ENCODE results near the gene RAC2. TPM values are rescaled to one million over a fixed set of nuclear protein-coding genes. Genes with fewer than 3 reads are reported as not detected.

RAC2 gene
- total and polyA plus RNA-seq, 3 donors from 2014 or later, result 1.2 to 15.5 (median 10.7) TPM

- no peaks in the 10 kb centered on the region for H3K9me3 ChIP-seq
- WGBS, 2 donors, result 70 to 83% methylated on average over 16 to 23 of the region's 24 CpGs
- no peak for TF ChIP-seq CTCF (IDR thresholded peaks at IDR 0.05)
- TF ChIP-seq POLR2A (IDR thresholded peaks at IDR 0.05), result no peak
- no peaks in the 10 kb centered on the region for H3K27me3 ChIP-seq
- H3K27ac ChIP-seq, result peak overlapping the region; percentile 59 to 74
- intact Hi-C loops (cut with DNase I; ENCODE audit: low total_unique reads), result no loop called here
- peaks cover 5% of the 10 kb centered on the region for H3K4me1 ChIP-seq
- H3K36me3 ChIP-seq (ENCODE audit: low read depth, missing control alignments), result no peaks in the 10 kb centered on the region
- H3K4me3 ChIP-seq, result peak overlapping the region in 1 of 2 donors; percentile 45
- DNase-seq, result peak; percentile 65
Measured at GRCh38 chr22:37211075-37211865, 32.8 kb downstream of the RAC2 start.

- 51 to 67% methylated on average over 3 to 15 of the region's 15 CpGs for WGBS, 2 donors
- Histone ChIP-seq H3K27ac (peak overlapping the region; percentile 59 to 74), H3K36me3 (ENCODE audit: low read depth, missing control alignments) (no peaks in the 10 kb centered on the region), H3K27me3 (no peaks in the 10 kb centered on the region), H3K4me3 (peak overlapping the region in 1 of 2 donors; percentile 45), H3K4me1 (peaks cover 5% of the 10 kb centered on the region), H3K9me3 (no peaks in the 10 kb centered on the region)
- no peak for TF ChIP-seq CTCF (IDR thresholded peaks at IDR 0.05)
- TF ChIP-seq POLR2A (IDR thresholded peaks at IDR 0.05), result no peak
- DNase-seq, result no peak
- intact Hi-C loops (cut with DNase I; ENCODE audit: low total_unique reads), result no loop called here
Measured at GRCh38 chr22:37210041-37210803, 33.8 kb downstream of the RAC2 start.

GRCh38 chr22:37209140-37209845, 34.8 kb downstream of the RAC2 start:
- TF ChIP-seq POLR2A (IDR thresholded peaks at IDR 0.05) (no peak), CTCF (IDR thresholded peaks at IDR 0.05) (no peak)
- H3K27me3 ChIP-seq, result no peaks in the 10 kb centered on the region
- H3K4me3 ChIP-seq, result no peak overlapping the region
- WGBS, 2 donors, result 85 to 90% methylated on average over 2 to 9 of the region's 9 CpGs
- no peak overlapping the region for H3K27ac ChIP-seq
- no peaks in the 10 kb centered on the region for H3K36me3 ChIP-seq (ENCODE audit: low read depth, missing control alignments)
- intact Hi-C loops (cut with DNase I; ENCODE audit: low total_unique reads), result no loop called here
- no peaks in the 10 kb centered on the region for H3K9me3 ChIP-seq
- no peaks in the 10 kb centered on the region for H3K4me1 ChIP-seq
- DNase-seq, result no peak

GRCh38 chr22:37208401-37209139, 35.5 kb downstream of the RAC2 start:
- no peaks in the 10 kb centered on the region for H3K9me3 ChIP-seq
- no peak overlapping the region for H3K27ac ChIP-seq
- TF ChIP-seq CTCF (IDR thresholded peaks at IDR 0.05) (no peak), POLR2A (IDR thresholded peaks at IDR 0.05) (no peak)
- no peak overlapping the region for H3K4me3 ChIP-seq
- DNase-seq, result no peak
- no peaks in the 10 kb centered on the region for H3K4me1 ChIP-seq
- 82 to 89% methylated on average over 7 of the region's 7 CpGs for WGBS, 2 donors
- no peaks in the 10 kb centered on the region for H3K36me3 ChIP-seq (ENCODE audit: low read depth, missing control alignments)
- intact Hi-C loops (cut with DNase I; ENCODE audit: low total_unique reads), result no loop called here
- H3K27me3 ChIP-seq, result no peaks in the 10 kb centered on the region
